ENCODE data around the gene NPM1.
"Not testable (repeated sequence)": the region's sequence is repeated elsewhere in the genome, so short reads cannot be mapped to it uniquely, and the experiment has no call there.

NPM1 gene

GRCh38 chr5:171397190-171397589, 9.5 kb downstream of the NPM1 start:
- TF ChIP-seq, protein P1, sequence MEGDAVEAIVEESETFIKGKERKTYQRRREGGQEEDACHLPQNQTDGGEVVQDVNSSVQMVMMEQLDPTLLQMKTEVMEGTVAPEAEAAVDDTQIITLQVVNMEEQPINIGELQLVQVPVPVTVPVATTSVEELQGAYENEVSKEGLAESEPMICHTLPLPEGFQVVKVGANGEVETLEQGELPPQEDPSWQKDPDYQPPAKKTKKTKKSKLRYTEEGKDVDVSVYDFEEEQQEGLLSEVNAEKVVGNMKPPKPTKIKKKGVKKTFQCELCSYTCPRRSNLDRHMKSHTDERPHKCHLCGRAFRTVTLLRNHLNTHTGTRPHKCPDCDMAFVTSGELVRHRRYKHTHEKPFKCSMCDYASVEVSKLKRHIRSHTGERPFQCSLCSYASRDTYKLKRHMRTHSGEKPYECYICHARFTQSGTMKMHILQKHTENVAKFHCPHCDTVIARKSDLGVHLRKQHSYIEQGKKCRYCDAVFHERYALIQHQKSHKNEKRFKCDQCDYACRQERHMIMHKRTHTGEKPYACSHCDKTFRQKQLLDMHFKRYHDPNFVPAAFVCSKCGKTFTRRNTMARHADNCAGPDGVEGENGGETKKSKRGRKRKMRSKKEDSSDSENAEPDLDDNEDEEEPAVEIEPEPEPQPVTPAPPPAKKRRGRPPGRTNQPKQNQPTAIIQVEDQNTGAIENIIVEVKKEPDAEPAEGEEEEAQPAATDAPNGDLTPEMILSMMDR (IDR thresholded peaks at IDR 0.05; ENCODE audit: low read depth, low read length), result no peak
- no peak overlapping the region for H3K4me3 ChIP-seq (ENCODE audit: low read depth, low read length)

- TF ChIP-seq, protein P1 (IDR thresholded peaks at IDR 0.05; ENCODE audit: low read depth, low read length), result no peak
- H3K4me3 ChIP-seq (ENCODE audit: low read depth, low read length), result no peak overlapping the region
Observed at GRCh38 chr5:171397599-171397998, 9.9 kb downstream of the NPM1 start.

DNA sequence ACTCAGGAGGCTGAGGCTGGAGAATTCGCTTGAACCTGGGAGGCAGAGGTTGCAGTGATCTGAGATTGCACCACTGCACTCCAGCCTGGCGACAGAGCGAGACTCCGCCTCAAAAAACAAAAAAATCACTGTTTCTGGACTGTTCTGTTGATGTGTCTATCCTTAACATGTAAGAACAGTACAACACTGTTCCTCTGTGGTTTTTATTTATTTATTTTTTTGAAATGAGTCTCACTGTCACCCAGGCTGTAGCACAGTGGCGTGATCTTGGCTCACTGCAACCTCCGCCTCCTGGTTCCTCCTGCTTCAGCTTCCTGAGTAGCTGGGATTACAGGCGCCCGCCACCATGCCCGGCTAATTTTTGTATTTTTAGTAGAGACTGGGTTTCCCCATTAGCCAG, 11.0 kb downstream of the NPM1 start:
- H3K4me3 ChIP-seq (ENCODE audit: low read depth, low read length), result not testable (repeated sequence)

- TF ChIP-seq, protein P1 (IDR thresholded peaks at IDR 0.05; ENCODE audit: low read depth, low read length), result no peak
- no peak overlapping the region for H3K4me3 ChIP-seq (ENCODE audit: low read depth, low read length)
Observed at GRCh38 chr5:171400169-171400568, 12.5 kb downstream of the NPM1 start.

GRCh38 chr5:171401167-171401947, 13.7 kb downstream of the NPM1 start:
- H3K4me3 ChIP-seq (ENCODE audit: low read depth, low read length), result no peak overlapping the region
- TF ChIP-seq, protein P1 (IDR thresholded peaks at IDR 0.05; ENCODE audit: low read depth, low read length), result no peak

DNA sequence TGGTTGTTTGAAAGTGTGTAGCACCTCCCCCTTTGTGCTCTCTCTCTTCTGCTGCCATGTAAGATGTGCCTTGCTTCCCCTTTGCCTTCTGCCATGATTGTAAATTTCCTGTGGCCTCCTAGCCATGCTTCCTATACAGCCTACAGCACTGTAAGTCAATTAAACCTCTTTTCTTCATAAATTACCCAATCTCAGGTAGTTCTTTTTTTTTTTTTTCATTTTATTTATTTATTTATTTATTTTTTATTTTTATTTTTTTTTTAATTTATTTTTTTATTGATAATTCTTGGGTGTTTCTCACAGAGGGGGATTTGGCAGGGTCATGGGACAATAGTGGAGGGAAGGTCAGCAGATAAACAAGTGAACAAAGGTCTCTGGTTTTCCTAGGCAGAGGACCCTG, 15.1 kb downstream of the NPM1 start:
- not testable (repeated sequence) for H3K4me3 ChIP-seq (ENCODE audit: low read depth, low read length)

GRCh38 chr5:171405615-171406014, 18.0 kb downstream of the NPM1 start:
- H3K4me3 ChIP-seq (ENCODE audit: low read depth, low read length), result no peak overlapping the region
- TF ChIP-seq, protein P1 (IDR thresholded peaks at IDR 0.05; ENCODE audit: low read depth, low read length), result no peak

- TF ChIP-seq, protein P1 (IDR thresholded peaks at IDR 0.05; ENCODE audit: low read depth, low read length), result no peak
- no peak overlapping the region for H3K4me3 ChIP-seq (ENCODE audit: low read depth, low read length)
Observed at GRCh38 chr5:171407234-171407633, 19.6 kb downstream of the NPM1 start.
